CD14-positive monocyte (primary cell): ENCODE data around the gene VARS2. TPM values are rescaled to one million over a fixed set of nuclear protein-coding genes. Genes with fewer than 3 reads are reported as not detected.
"Not testable (repeated sequence)": the region's sequence is repeated elsewhere in the genome, so short reads cannot be mapped to it uniquely, and the experiment has no call there.

Experiments used
- DNase-seq, 3 donors: peaks; one replicate each; pipeline ENCODE4 v3.0.0-alpha.2; 2011 to 2022
- H2AFZ ChIP-seq: 2 replicates; pipeline ENCODE4 v1.6.0; 2012; ENCODE audit warnings: mild to moderate bottlenecking, low read depth, low read length, inconsistent platforms; ENCODE audit not compliant: insufficient read depth, poor library complexity, severe bottlenecking
- H3K27ac ChIP-seq, 2 donors: 1 replicate in 1 of 2; 2 replicates in 1 of 2; pipeline ENCODE4 v1.5.1; 2012 to 2013; ENCODE audit warnings: low read length in 2 of 2, control low read depth in 1 of 2, inconsistent platforms in 1 of 2, low read depth in 1 of 2, mild to moderate bottlenecking in 1 of 2
- H3K27me3 ChIP-seq, 2 donors: one replicate each; pipeline versions ENCODE4 v1.6.0 to v1.6.1; 2011 to 2013; ENCODE audit warnings: low read length in 2 of 2; ENCODE audit not compliant: control insufficient read depth in 2 of 2, insufficient read depth in 2 of 2
- H3K36me3 ChIP-seq, 2 donors: replicated peaks in 1 of 2; 1 replicate in 1 of 2; 2 replicates in 1 of 2; pipeline versions ENCODE4 v1.5.1 to v1.6.1; 2012 to 2013; ENCODE audit warnings: low read length in 2 of 2, control low read depth in 1 of 2, inconsistent platforms in 1 of 2, mild to moderate bottlenecking in 1 of 2; ENCODE audit not compliant: insufficient read depth in 2 of 2, control insufficient read depth in 1 of 2
- H3K4me1 ChIP-seq, 2 donors: 1 replicate in 1 of 2; 2 replicates in 1 of 2; pipeline versions ENCODE4 v1.5.1 to v1.6.1; 2012 to 2013; ENCODE audit warnings: low read length in 2 of 2, control low read depth in 1 of 2, inconsistent platforms in 1 of 2, mild to moderate bottlenecking in 1 of 2, moderate library complexity in 1 of 2; ENCODE audit not compliant: insufficient read depth in 2 of 2, control insufficient read depth in 1 of 2
- H3K4me2 ChIP-seq: replicated peaks from 2 replicates; pipeline ENCODE3; 2012; ENCODE audit warnings: low read length, moderate library complexity, mild to moderate bottlenecking; ENCODE audit not compliant: poor library complexity, severe bottlenecking; ENCODE audit errors: extremely low read depth
- H3K4me3 ChIP-seq, 3 experiments: fragments of 200-600 bp in 1 of 3; sonication (generic) in 1 of 3; replicated peaks in 1 of 3; 1 replicate in 2 of 3; 2 replicates in 1 of 3; pipeline ENCODE4 v1.5.1; 2011 to 2013; ENCODE audit warnings: low read length in 3 of 3, mild to moderate bottlenecking in 3 of 3, control low read depth in 2 of 3, low read depth in 2 of 3, inconsistent platforms in 1 of 3, moderate library complexity in 1 of 3
- H3K79me2 ChIP-seq: 2 replicates; pipeline ENCODE4 v1.6.0; 2012; ENCODE audit warnings: mild to moderate bottlenecking, control low read depth, inconsistent platforms, low read length, moderate library complexity; ENCODE audit not compliant: insufficient read depth
- H3K9ac ChIP-seq: 2 replicates; pipeline ENCODE4 v1.6.0; 2017; ENCODE audit warnings: low read length, mild to moderate bottlenecking; ENCODE audit not compliant: insufficient read depth, poor library complexity, severe bottlenecking
- H3K9me3 ChIP-seq, 2 donors: replicated peaks in 1 of 2; 1 replicate in 1 of 2; 2 replicates in 1 of 2; pipeline versions ENCODE4 v1.5.1 to v1.6.1; 2012 to 2013; ENCODE audit warnings: low read length in 2 of 2, control low read depth in 1 of 2; ENCODE audit not compliant: control insufficient read depth in 1 of 2, insufficient read depth in 1 of 2
- H4K20me1 ChIP-seq: 2 replicates; pipeline ENCODE4 v1.6.0; 2012; ENCODE audit warnings: mild to moderate bottlenecking, low read length, control low read depth, moderate library complexity; ENCODE audit not compliant: insufficient read depth
- H3K27ac Mint-ChIP-seq, 7 donors: one replicate each; pipeline ENCODE4 v1.8.0; 2020; ENCODE audit warnings: mild to moderate bottlenecking in 7 of 7, mixed read lengths in 7 of 7, moderate library complexity in 6 of 7, inconsistent platforms in 2 of 7
- H3K27me3 Mint-ChIP-seq, 3 donors: one replicate each; pipeline ENCODE4 v1.8.0; 2021 to 2022; ENCODE audit warnings: low read depth in 3 of 3, mild to moderate bottlenecking in 3 of 3, mixed read lengths in 3 of 3, moderate library complexity in 3 of 3, inconsistent platforms in 1 of 3
- H3K36me3 Mint-ChIP-seq, 2 donors: one replicate each; pipeline ENCODE4 v1.8.0; 2020; ENCODE audit warnings: mixed read lengths in 2 of 2, inconsistent platforms in 1 of 2, mild to moderate bottlenecking in 1 of 2
- H3K4me1 Mint-ChIP-seq: one replicate; pipeline ENCODE4 v1.8.0; 2020; ENCODE audit warnings: mild to moderate bottlenecking, mixed read lengths
- H3K4me3 Mint-ChIP-seq, 2 donors: one replicate each; pipeline ENCODE4 v1.8.0; 2020; ENCODE audit warnings: mild to moderate bottlenecking in 2 of 2, mixed read lengths in 2 of 2, moderate library complexity in 1 of 2
- H3K9me3 Mint-ChIP-seq, 7 donors: one replicate each; pipeline ENCODE4 v1.8.0; 2020 to 2022; ENCODE audit warnings: mixed read lengths in 7 of 7, mild to moderate bottlenecking in 6 of 7, moderate library complexity in 6 of 7, inconsistent platforms in 2 of 7
- WGBS: methylation state at CpG from one replicate; pipeline ENCODE4 v1.1.5; 2013; ENCODE audit warnings: missing lambda C conversion rate; ENCODE audit not compliant: insufficient coverage; 5-methylcytosine and 5-hydroxymethylcytosine counted together
- intact Hi-C, 2 donors: fragments of 100-400 bp; cut with micrococcal nuclease; formaldehyde crosslinking; loops; one replicate each; pipeline versions ENCODE4 v1.15.0 to v1.15.1; 2023
- polyA plus RNA-seq, 3 donors: library from polyadenylated mRNA; depleted of rRNA in 1 of 3; unstranded in 2 of 3; stranded (reverse) in 1 of 3; fragments of 300-500 nt in 2 of 3; fragments of >200 nt in 1 of 3; fragmentation: Illumina TruSeq in 2 of 3; gene quantifications; 1 replicate in 2 of 3; 2 replicates in 1 of 3; pipeline ENCODE4 v1.2.3, GENCODE V29; 2012 to 2021
- TF ChIP-seq, protein P1 (sequence below): fragments of 200-600 bp; IDR thresholded peaks from one replicate; pipeline ENCODE4 v1.8.0; 2022; ENCODE audit warnings: antibody characterized with exemption, mild to moderate bottlenecking

Gene VARS2
- polyA plus RNA-seq, 3 donors: 7.6 to 15.5 (median 8.1) TPM

DNA sequence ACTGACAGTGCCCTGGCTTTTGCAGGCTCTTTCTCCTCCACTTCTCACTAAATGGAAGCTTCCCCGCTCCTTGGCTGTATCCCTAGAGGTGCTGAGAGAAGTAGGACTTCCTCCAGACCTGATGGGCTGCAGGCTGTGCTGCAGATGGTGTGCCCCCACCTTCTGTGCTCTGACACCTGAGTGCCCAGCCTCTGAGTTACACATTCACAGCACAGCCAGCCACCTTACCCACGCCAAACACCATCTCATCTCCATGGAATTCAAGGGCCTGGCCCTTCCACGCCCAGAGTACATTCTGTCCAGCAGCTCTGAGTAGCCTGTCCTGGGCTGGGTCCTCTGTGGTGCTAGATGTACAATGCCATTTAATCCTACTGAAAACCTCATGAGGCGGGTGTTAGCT is 12.6 kb downstream of the VARS2 start:
- no peak overlapping the region for H3K27ac Mint-ChIP-seq
- H3K4me1 Mint-ChIP-seq: no peaks in the 10 kb centered on the region
- no peak for DNase-seq
- Histone ChIP-seq H3K4me2 (no peak overlapping the region), H3K9me3 (peaks cover 0 to 4% of the 10 kb centered on the region in 2 donors), H3K9ac (no peak overlapping the region), H3K79me2 (no peaks in the 10 kb centered on the region), H3K4me3 (no peak overlapping the region), H3K27me3 (no peaks in the 10 kb centered on the region), H4K20me1 (no peaks in the 10 kb centered on the region), H2AFZ (no peak overlapping the region), H3K27ac (no peak overlapping the region), H3K4me1 (no peaks in the 10 kb centered on the region), H3K36me3 (peaks cover 41 to 52% of the 10 kb centered on the region in 2 donors)
- intact Hi-C loops: no loop called here
- TF ChIP-seq, protein P1, sequence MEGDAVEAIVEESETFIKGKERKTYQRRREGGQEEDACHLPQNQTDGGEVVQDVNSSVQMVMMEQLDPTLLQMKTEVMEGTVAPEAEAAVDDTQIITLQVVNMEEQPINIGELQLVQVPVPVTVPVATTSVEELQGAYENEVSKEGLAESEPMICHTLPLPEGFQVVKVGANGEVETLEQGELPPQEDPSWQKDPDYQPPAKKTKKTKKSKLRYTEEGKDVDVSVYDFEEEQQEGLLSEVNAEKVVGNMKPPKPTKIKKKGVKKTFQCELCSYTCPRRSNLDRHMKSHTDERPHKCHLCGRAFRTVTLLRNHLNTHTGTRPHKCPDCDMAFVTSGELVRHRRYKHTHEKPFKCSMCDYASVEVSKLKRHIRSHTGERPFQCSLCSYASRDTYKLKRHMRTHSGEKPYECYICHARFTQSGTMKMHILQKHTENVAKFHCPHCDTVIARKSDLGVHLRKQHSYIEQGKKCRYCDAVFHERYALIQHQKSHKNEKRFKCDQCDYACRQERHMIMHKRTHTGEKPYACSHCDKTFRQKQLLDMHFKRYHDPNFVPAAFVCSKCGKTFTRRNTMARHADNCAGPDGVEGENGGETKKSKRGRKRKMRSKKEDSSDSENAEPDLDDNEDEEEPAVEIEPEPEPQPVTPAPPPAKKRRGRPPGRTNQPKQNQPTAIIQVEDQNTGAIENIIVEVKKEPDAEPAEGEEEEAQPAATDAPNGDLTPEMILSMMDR: no peak
- H3K4me3 Mint-ChIP-seq: no peak overlapping the region
- H3K27me3 Mint-ChIP-seq: peaks cover 0 to 5% (median 2%) of the 10 kb centered on the region in 3 donors
- H3K9me3 Mint-ChIP-seq: peaks cover 4 to 10% (median 7%) of the 10 kb centered on the region in 7 donors
- 100% methylated on average over 2 of the region's 4 CpGs for WGBS
- H3K36me3 Mint-ChIP-seq: peaks cover 41 to 50% of the 10 kb centered on the region in 2 donors

DNA sequence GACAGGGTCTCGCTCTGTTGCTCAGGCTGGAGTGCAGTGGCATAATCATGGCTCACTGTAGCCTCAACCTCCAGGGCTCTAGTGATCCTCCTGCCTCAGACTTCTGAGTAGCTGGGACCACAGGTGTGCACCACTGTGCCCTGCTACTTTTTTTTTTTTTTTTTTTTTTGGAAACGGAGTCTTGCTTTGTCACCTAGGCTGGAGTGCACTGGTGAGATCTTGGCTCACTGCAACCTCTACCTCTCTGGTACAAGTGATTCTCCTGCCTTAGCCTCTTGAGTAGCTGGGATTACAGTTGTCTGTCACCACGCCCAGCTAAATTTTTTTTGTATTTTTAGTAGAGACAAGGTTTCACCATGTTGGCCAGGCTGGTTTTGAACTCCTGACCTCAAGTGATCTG is 13.0 kb downstream of the VARS2 start:
- intact Hi-C loops, H3K4me1 Mint-ChIP-seq, H3K4me1 ChIP-seq, H3K9me3 ChIP-seq, H3K79me2 ChIP-seq, DNase-seq, H3K9ac ChIP-seq, H3K27ac Mint-ChIP-seq, H3K27ac ChIP-seq, H3K4me3 ChIP-seq, H2AFZ ChIP-seq, H3K4me3 Mint-ChIP-seq, H3K27me3 Mint-ChIP-seq, H3K4me2 ChIP-seq, H4K20me1 ChIP-seq, H3K27me3 ChIP-seq: not testable (repeated sequence)
- Mint-ChIP-seq H3K9me3 (peaks cover 4 to 10% (median 7%) of the 10 kb centered on the region in 7 donors), H3K36me3 (peaks cover 37 to 46% of the 10 kb centered on the region in 2 donors)
- WGBS: 94% methylated on average over 2 of the region's 3 CpGs
- H3K36me3 ChIP-seq: peaks cover 38 to 48% of the 10 kb centered on the region in 2 donors
